Measurements from ENCODE around the gene FSD2.

- no peak for TF ChIP-seq POLR2A (IDR thresholded peaks at IDR 0.05; ENCODE audit: low read length)
- TF ChIP-seq GATA1 (IDR thresholded peaks at IDR 0.05; ENCODE audit: low read depth, low read length) = no peak
Observed at GRCh38 chr15:82839136-82839535, 33.3 kb upstream of the FSD2 start.
